WERI-Rb-1 (cell line): ENCODE results near the gene RIPPLY3.

Source experiments
- DNase-seq: peaks from one replicate; pipeline ENCODE4 v3.0.0-alpha.2; 2020
- H3K27ac ChIP-seq: fragments of 250-450 bp; sonication (Bioruptor Pico); 2 replicates; pipeline ENCODE4 v1.5.1; 2020; ENCODE audit warnings: mild to moderate bottlenecking, moderate library complexity
- H3K27me3 ChIP-seq: fragments of 250-450 bp; sonication (Bioruptor Pico); 2 replicates; pipeline ENCODE4 v1.5.1; 2021; ENCODE audit warnings: mild to moderate bottlenecking, low read depth, moderate library complexity; ENCODE audit not compliant: insufficient read depth, severe bottlenecking
- H3K36me3 ChIP-seq: fragments of 250-450 bp; sonication (Bioruptor Pico); 2 replicates; pipeline ENCODE4 v1.5.1; 2020; ENCODE audit warnings: mild to moderate bottlenecking, moderate library complexity
- H3K4me3 ChIP-seq: 2 replicates; pipeline ENCODE4 v1.5.1; 2011; ENCODE audit warnings: low read depth, mild to moderate bottlenecking, control low read depth, low read length
- H3K9me3 ChIP-seq: fragments of 250-450 bp; sonication (Bioruptor Pico); 2 replicates; pipeline ENCODE4 v1.5.1; 2021; ENCODE audit warnings: mild to moderate bottlenecking, moderate library complexity; ENCODE audit not compliant: severe bottlenecking
- CTCF ChIP-seq: IDR thresholded peaks from 2 replicates; pipeline ENCODE4 v1.5.1; 2011; ENCODE audit warnings: low read depth, mild to moderate bottlenecking, control low read depth, inconsistent platforms, low read length

Gene RIPPLY3

GRCh38 chr21:37006486-37007291, at the start of gene RIPPLY3:
RIPPLY3 (plus strand) TSS chr21:37006702; CDS start chr21:37006773, 71 bp downstream.
- TF ChIP-seq CTCF: no peak
- Histone ChIP-seq H3K27me3 (no peaks in the 10 kb centered on the region), H3K9me3 (peaks cover 13% of the 10 kb centered on the region), H3K27ac (peak within 1 kb of the TSS; percentile 20; the same call in 1 of the 2 replicates), H3K4me3 (peak within 1 kb of the TSS; percentile 41), H3K36me3 (no peaks in the 10 kb centered on the region)
- peak; percentile 33 for DNase-seq

- Histone ChIP-seq H3K4me3 (no peak overlapping the region), H3K27me3 (no peaks in the 10 kb centered on the region), H3K27ac (no peak overlapping the region), H3K9me3 (no peaks in the 10 kb centered on the region), H3K36me3 (peaks cover 33% of the 10 kb centered on the region)
- no peak for TF ChIP-seq CTCF
- DNase-seq: no peak
These were observed 47.3 kb upstream of the RIPPLY3 start for GRCh38 chr21:36959020-36959835.

- TF ChIP-seq CTCF: no peak
- Histone ChIP-seq H3K27ac (no peak overlapping the region), H3K36me3 (peaks cover 30% of the 10 kb centered on the region), H3K27me3 (no peaks in the 10 kb centered on the region), H3K4me3 (no peak overlapping the region), H3K9me3 (no peaks in the 10 kb centered on the region)
- no peak for DNase-seq
These were observed 45.7 kb upstream of the RIPPLY3 start for GRCh38 chr21:36960676-36961284.

- peaks cover 26% of the 10 kb centered on the region for H3K36me3 ChIP-seq
- no peak overlapping the region for H3K4me3 ChIP-seq
- no peak for DNase-seq
- H3K27ac ChIP-seq: no peak overlapping the region
- TF ChIP-seq CTCF: no peak
- H3K27me3 ChIP-seq: no peaks in the 10 kb centered on the region
- no peaks in the 10 kb centered on the region for H3K9me3 ChIP-seq
These were observed 44.3 kb upstream of the RIPPLY3 start for GRCh38 chr21:36962098-36962780.

GRCh38 chr21:36964398-36964797, 42.1 kb upstream of the RIPPLY3 start:
- no peak overlapping the region for H3K4me3 ChIP-seq
- TF ChIP-seq CTCF: no peak
- H3K27me3 ChIP-seq: no peaks in the 10 kb centered on the region
- no peak for DNase-seq
- peaks cover 33% of the 10 kb centered on the region for H3K36me3 ChIP-seq
- H3K27ac ChIP-seq: no peak overlapping the region
- no peaks in the 10 kb centered on the region for H3K9me3 ChIP-seq
